A549 (cell line): ENCODE data around the gene ARHGEF7. TPM values are rescaled to one million over a fixed set of nuclear protein-coding genes. Genes with fewer than 3 reads are reported as not detected.

Source experiments
- ATAC-seq, 2 experiments: fragments of 200-7000 bp in 1 of 2; fragments of >200 bp in 1 of 2; cut with Nextera tagmentation in 1 of 2; cut with Tn5 transposase in 1 of 2; 3 replicates each; pipeline versions ENCODE4 v1.8.0 to v1.9.1; 2018 to 2020; ENCODE audit warnings: mild to moderate bottlenecking in 1 of 2, moderate library complexity in 1 of 2
- CTCF ChIA-PET: fragments of 300-600 bp; sonication (Branson Sonifier 250); formaldehyde crosslinking; extraction: SDS; loops from one replicate; lab custom pipeline; 2021; ENCODE audit warnings: antibody characterized with exemption, inconsistent platforms; lab: Yijun Ruan, JAX
- POLR2A ChIA-PET: fragments of 350-600 bp; formaldehyde crosslinking; extraction: SDS; loops from one replicate; lab custom pipeline; 2021; ENCODE audit warnings: antibody characterized with exemption, inconsistent platforms; lab: Yijun Ruan, JAX
- DNase-seq, 2 experiments: peaks; one replicate each; pipeline versions ENCODE4 v3.0.0 to v3.0.0-alpha.2; 2011 to 2016; ENCODE audit warnings: low read depth in 1 of 2, low spot score in 1 of 2
- FAIRE-seq: peaks from 2 replicates; lab custom pipeline; 2011; peaks lifted over from hg19 to GRCh38; lab: Jason Lieb, UNC
- H3K27ac ChIP-seq, 2 experiments: fragments of >200 bp; sonication (Bioruptor Twin); formaldehyde crosslinking; 3 replicates each; pipeline ENCODE4 v1.5.1; 2016 to 2017
- H3K4me1 ChIP-seq: fragments of >200 bp; sonication (Bioruptor Twin); formaldehyde crosslinking; 3 replicates; pipeline ENCODE4 v1.6.1; 2016
- H3K4me2 ChIP-seq: fragments of >200 bp; sonication (Bioruptor Twin); formaldehyde crosslinking; 3 replicates; pipeline ENCODE4 v1.6.1; 2016
- H3K4me3 ChIP-seq: fragments of >200 bp; sonication (Bioruptor Twin); formaldehyde crosslinking; 3 replicates; pipeline ENCODE4 v1.5.1; 2016
- H3K9me3 ChIP-seq: fragments of >200 bp; sonication (Bioruptor Twin); formaldehyde crosslinking; 3 replicates; pipeline ENCODE4 v1.6.1; 2016
- BCL3 ChIP-seq: fragments of >200 bp; sonication (Bioruptor Twin); formaldehyde crosslinking; IDR thresholded peaks from 3 replicates; pipeline ENCODE4 v1.6.1; 2016
- CBX8 ChIP-seq: fragments of 200-600 bp; sonication (generic); IDR thresholded peaks from 2 replicates; pipeline ENCODE4 v1.6.1; 2016
- CHD4 ChIP-seq: fragments of 200-600 bp; sonication (generic); IDR thresholded peaks from 2 replicates; pipeline ENCODE4 v1.6.1; 2016; ENCODE audit warnings: antibody characterized with exemption, mild to moderate bottlenecking, borderline replicate concordance
- CTCF ChIP-seq: fragments of >200 bp; sonication (Bioruptor Twin); formaldehyde crosslinking; IDR thresholded peaks from 3 replicates; pipeline ENCODE4 v1.5.1; 2016
- E2F6 ChIP-seq: IDR thresholded peaks from 2 replicates; pipeline ENCODE4 v1.6.1; 2012; ENCODE audit warnings: low read depth, borderline replicate concordance
- EHMT2 ChIP-seq: fragments of 200-600 bp; sonication (generic); IDR thresholded peaks from 2 replicates; pipeline ENCODE4 v1.6.1; 2016; ENCODE audit warnings: antibody characterized with exemption, low read depth, mild to moderate bottlenecking, moderate library complexity
- EP300 ChIP-seq, 2 experiments: fragments of >200 bp; sonication (Bioruptor Twin); formaldehyde crosslinking; IDR thresholded peaks; 2 replicates in 1 of 2; 3 replicates in 1 of 2; pipeline ENCODE4 v1.6.1; 2016 to 2017
- ESRRA ChIP-seq: fragments of 150-350 bp; IDR thresholded peaks from 2 replicates; pipeline ENCODE4 v1.6.1; 2014; ENCODE audit warnings: mild to moderate bottlenecking, low read length, borderline replicate concordance
- FOSB ChIP-seq: fragments of 250-450 bp; sonication (Bioruptor Pico); IDR thresholded peaks from 2 replicates; pipeline ENCODE4 v1.5.0; 2020; ENCODE audit warnings: mild to moderate bottlenecking, moderate library complexity
- FOSL2 ChIP-seq, 2 experiments: fragments of 450-650 bp in 1 of 2; fragments of >200 bp in 1 of 2; sonication (Bioruptor Twin) in 1 of 2; formaldehyde crosslinking; IDR thresholded peaks; 2 replicates each; pipeline versions ENCODE4 v1.5.0 to v1.6.1; 2016 to 2020; ENCODE audit warnings: mild to moderate bottlenecking in 1 of 2, moderate library complexity in 1 of 2
- JUN ChIP-seq, 2 experiments: fragments of >200 bp; sonication (Bioruptor Twin); formaldehyde crosslinking; IDR thresholded peaks; 2 replicates in 1 of 2; 3 replicates in 1 of 2; pipeline ENCODE4 v1.6.1; 2016 to 2017
- JUNB ChIP-seq: fragments of >200 bp; sonication (Bioruptor Twin); formaldehyde crosslinking; IDR thresholded peaks from 2 replicates; pipeline ENCODE4 v1.6.1; 2016
- KDM5A ChIP-seq: fragments of 200-600 bp; sonication (generic); IDR thresholded peaks from 2 replicates; pipeline ENCODE4 v1.6.1; 2016; ENCODE audit warnings: antibody characterized with exemption, mild to moderate bottlenecking
- MAFK ChIP-seq: fragments of 450-650 bp; IDR thresholded peaks from 2 replicates; pipeline ENCODE4 v1.6.1; 2014; ENCODE audit not compliant: partially characterized antibody
- MAZ ChIP-seq: fragments of 150-350 bp; IDR thresholded peaks from 2 replicates; pipeline ENCODE4 v1.6.1; 2014; ENCODE audit warnings: antibody characterized with exemption, low read depth, low read length, borderline replicate concordance
- PHF8 ChIP-seq: fragments of 200-600 bp; sonication (generic); IDR thresholded peaks from 2 replicates; pipeline ENCODE4 v1.6.1; 2016; ENCODE audit warnings: low read depth, mild to moderate bottlenecking, antibody characterized with exemption, moderate library complexity, borderline replicate concordance
- RARB ChIP-seq: fragments of 250-450 bp; sonication (Bioruptor Pico); IDR thresholded peaks from 2 replicates; pipeline ENCODE4 v1.8.0; 2021; ENCODE audit warnings: mild to moderate bottlenecking, moderate library complexity
- RCOR1 ChIP-seq: fragments of 150-350 bp; IDR thresholded peaks from 2 replicates; pipeline ENCODE4 v1.6.1; 2014; ENCODE audit warnings: antibody characterized with exemption, low read length, low read depth
- RNF2 ChIP-seq: fragments of 200-600 bp; sonication (generic); IDR thresholded peaks from 2 replicates; pipeline ENCODE4 v1.6.1; 2016; ENCODE audit warnings: low read depth, mild to moderate bottlenecking, antibody characterized with exemption, moderate library complexity, borderline replicate concordance
- TFCP2L1 ChIP-seq: fragments of 250-450 bp; sonication (Bioruptor Pico); IDR thresholded peaks from 2 replicates; pipeline ENCODE4 v1.5.0; 2021; ENCODE audit warnings: mild to moderate bottlenecking
- ZC3H11A ChIP-seq: fragments of 450-650 bp; IDR thresholded peaks from 2 replicates; pipeline ENCODE4 v1.6.1; 2014; ENCODE audit warnings: antibody characterized with exemption, mild to moderate bottlenecking
- ZFP36 ChIP-seq: fragments of 450-650 bp; IDR thresholded peaks from 2 replicates; pipeline ENCODE4 v1.6.1; 2014; ENCODE audit warnings: borderline replicate concordance; ENCODE audit not compliant: partially characterized antibody
- WGBS: methylation state at CpG from one replicate; pipeline ENCODE4 v1.1.6; 2017; ENCODE audit errors: missing lambda C conversion rate; 5-methylcytosine and 5-hydroxymethylcytosine counted together
- polyA plus RNA-seq, 4 experiments: library from polyadenylated mRNA; depleted of rRNA in 3 of 4; stranded (reverse); fragments of >200 nt; fragmentation: RNase III in 1 of 4; extraction: RNeasy Plus Mini Kit Qiagen cat#74134 plus additional on column Dnase treatment in 1 of 4; gene quantifications; 2 replicates in 3 of 4; 3 replicates in 1 of 4; pipeline ENCODE4 v1.2.3, GENCODE V29; 2011 to 2017

Gene ARHGEF7
- polyA plus RNA-seq, 2 of the 4 experiments (the other 2 are of a cell fraction), result 21.1 to 23.1 TPM

GRCh38 chr13:111253365-111253872, 138.3 kb downstream of the ARHGEF7 start:
- H3K4me3 ChIP-seq, result no peak overlapping the region
- no peaks in the 10 kb centered on the region for H3K4me1 ChIP-seq
- POLR2A ChIA-PET, result no interaction called here
- WGBS, result 95% methylated on average over 7 of the region's 9 CpGs
- no peak overlapping the region for H3K27ac ChIP-seq
- no peak for DNase-seq
- TF ChIP-seq MAFK (no peak), FOSL2 (IDR thresholded peaks at IDR 0.05) (no peak), FOSL2 (CRISPR knock-in tag; IDR thresholded peaks at IDR 0.05) (no peak)
- no peaks in the 10 kb centered on the region for H3K9me3 ChIP-seq
- no peak for FAIRE-seq
- CTCF ChIA-PET, result no interaction called here
- no peak for ATAC-seq
- H3K4me2 ChIP-seq, result no peak overlapping the region

- CTCF ChIA-PET, result interaction anchor here (0.7 kb wide), 1 partner anchor 315 kb away, joined by 3 read pairs; no protein-coding TSS in a partner anchor
- no peaks in the 10 kb centered on the region for H3K9me3 ChIP-seq
- FAIRE-seq, result no peak
These were observed 140.2 kb downstream of the ARHGEF7 start for GRCh38 chr13:111255228-111255790.

GRCh38 chr13:111256458-111256857, 141.3 kb downstream of the ARHGEF7 start:
- no peak overlapping the region for H3K27ac ChIP-seq
- no peaks in the 10 kb centered on the region for H3K9me3 ChIP-seq
- DNase-seq, result no peak
- CTCF ChIA-PET, result interaction anchor here (1.0 to 1.4 kb wide), 2 partner anchors 17 to 19 kb away, joined by 3 read pairs; no protein-coding TSS in a partner anchor
- H3K4me1 ChIP-seq, result no peaks in the 10 kb centered on the region
- no peak for TF ChIP-seq ZC3H11A
- no peak for TF ChIP-seq CHD4
- no peak for TF ChIP-seq MAZ
- no peak for TF ChIP-seq RARB (CRISPR knock-in tag)
- no peak for TF ChIP-seq BCL3
- no peak for TF ChIP-seq EHMT2
- no peak for TF ChIP-seq E2F6
- TF ChIP-seq FOSB (CRISPR knock-in tag), result no peak
- no peak for TF ChIP-seq RCOR1
- TF ChIP-seq JUN (IDR thresholded peaks at IDR 0.05), result no peak
- no peak for FAIRE-seq
- H3K4me3 ChIP-seq, result no peak overlapping the region
- no peak for ATAC-seq
- no peak overlapping the region for H3K4me2 ChIP-seq
- POLR2A ChIA-PET, result no interaction called here
- 97% methylated on average over 8 of the region's 8 CpGs for WGBS

More at GRCh38 chr13:111255228-111255790, 140.2 kb downstream of the ARHGEF7 start:
- H3K4me2 ChIP-seq, result no peak overlapping the region
- DNase-seq (no peak), ATAC-seq (no peak)
- 91% methylated on average over 8 of the region's 10 CpGs for WGBS
- no peak overlapping the region for H3K27ac ChIP-seq
- H3K4me1 ChIP-seq, result no peaks in the 10 kb centered on the region
- TF ChIP-seq CTCF, result no peak
- no peak for TF ChIP-seq RNF2
- no peak for TF ChIP-seq TFCP2L1 (CRISPR knock-in tag)
- TF ChIP-seq PHF8, result no peak
- TF ChIP-seq KDM5A, result no peak
- no peak for TF ChIP-seq FOSB (CRISPR knock-in tag)
- no peak for TF ChIP-seq RARB (CRISPR knock-in tag)
- TF ChIP-seq MAZ, result no peak
- TF ChIP-seq EP300 (IDR thresholded peaks at IDR 0.05), result no peak
- TF ChIP-seq JUNB, result no peak
- TF ChIP-seq ZFP36, result no peak
- no peak for TF ChIP-seq ESRRA
- TF ChIP-seq RCOR1, result no peak
- no peak for TF ChIP-seq CBX8
- TF ChIP-seq CHD4, result no peak
- POLR2A ChIA-PET, result no interaction called here
- H3K4me3 ChIP-seq, result no peak overlapping the region
